ENCODE results near the gene NUP107.
"Not testable (repeated sequence)": the region's sequence is repeated elsewhere in the genome, so short reads cannot be mapped to it uniquely, and the experiment has no call there.

Gene NUP107

DNA sequence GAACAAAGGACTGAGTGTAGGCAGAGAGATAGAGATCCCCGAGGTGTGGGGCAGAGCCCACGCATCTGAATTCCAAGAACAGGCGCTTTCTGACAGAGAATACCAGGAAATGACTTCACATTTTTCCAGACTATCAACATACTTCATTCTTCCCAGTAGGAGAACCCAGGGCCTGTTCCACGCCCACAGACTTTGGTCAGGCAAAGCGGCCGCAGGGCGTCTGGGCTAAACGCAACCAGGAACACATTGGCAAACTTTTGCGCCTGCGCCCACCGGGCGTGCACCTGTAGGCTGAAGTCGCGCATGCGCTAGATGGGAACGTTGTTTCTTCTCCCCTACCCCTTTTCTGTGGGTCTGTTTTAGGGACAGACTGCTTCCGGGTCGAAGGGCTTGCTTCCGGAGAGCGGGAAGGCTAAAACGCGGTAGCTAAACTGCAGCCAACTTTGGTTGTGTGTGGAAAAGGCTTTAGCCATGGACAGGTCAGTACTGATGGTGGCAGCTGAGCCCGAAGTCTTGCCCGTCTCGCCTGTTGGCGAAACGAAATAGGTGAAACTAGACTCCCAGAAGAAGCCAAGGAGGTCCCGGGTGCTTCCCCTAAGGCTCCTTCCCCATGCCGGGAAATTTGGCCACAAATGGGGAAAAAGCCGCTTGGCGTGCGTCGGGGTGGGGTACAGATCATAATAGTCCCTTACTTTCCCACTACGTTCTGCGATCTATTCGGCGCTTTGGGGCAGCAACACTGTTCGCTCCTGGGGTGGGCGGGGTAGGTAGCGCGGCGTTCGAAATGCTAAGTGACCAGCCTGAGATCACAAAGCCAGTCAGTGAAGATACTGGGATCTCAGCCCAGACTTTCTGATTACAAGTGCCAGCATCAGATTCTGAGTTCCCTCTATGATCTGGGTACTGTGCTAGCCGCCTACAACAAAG lies at the start of gene NUP107:
NUP107 (plus strand) TSS at position 384 of the 927 bp plus-strand sequence; CDS start at position 472, 88 bp downstream.
- H3K4me3 ChIP-seq (ENCODE audit: low read length) = peak within 1 kb of the TSS; percentile 100
- DNase-seq (ENCODE audit: low read depth) = peak; percentile 99
- TF ChIP-seq, protein P1, sequence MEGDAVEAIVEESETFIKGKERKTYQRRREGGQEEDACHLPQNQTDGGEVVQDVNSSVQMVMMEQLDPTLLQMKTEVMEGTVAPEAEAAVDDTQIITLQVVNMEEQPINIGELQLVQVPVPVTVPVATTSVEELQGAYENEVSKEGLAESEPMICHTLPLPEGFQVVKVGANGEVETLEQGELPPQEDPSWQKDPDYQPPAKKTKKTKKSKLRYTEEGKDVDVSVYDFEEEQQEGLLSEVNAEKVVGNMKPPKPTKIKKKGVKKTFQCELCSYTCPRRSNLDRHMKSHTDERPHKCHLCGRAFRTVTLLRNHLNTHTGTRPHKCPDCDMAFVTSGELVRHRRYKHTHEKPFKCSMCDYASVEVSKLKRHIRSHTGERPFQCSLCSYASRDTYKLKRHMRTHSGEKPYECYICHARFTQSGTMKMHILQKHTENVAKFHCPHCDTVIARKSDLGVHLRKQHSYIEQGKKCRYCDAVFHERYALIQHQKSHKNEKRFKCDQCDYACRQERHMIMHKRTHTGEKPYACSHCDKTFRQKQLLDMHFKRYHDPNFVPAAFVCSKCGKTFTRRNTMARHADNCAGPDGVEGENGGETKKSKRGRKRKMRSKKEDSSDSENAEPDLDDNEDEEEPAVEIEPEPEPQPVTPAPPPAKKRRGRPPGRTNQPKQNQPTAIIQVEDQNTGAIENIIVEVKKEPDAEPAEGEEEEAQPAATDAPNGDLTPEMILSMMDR (IDR thresholded peaks at IDR 0.05; ENCODE audit: insufficient read depth, low read depth, low read length, missing control alignments) = peak; percentile 39

DNA sequence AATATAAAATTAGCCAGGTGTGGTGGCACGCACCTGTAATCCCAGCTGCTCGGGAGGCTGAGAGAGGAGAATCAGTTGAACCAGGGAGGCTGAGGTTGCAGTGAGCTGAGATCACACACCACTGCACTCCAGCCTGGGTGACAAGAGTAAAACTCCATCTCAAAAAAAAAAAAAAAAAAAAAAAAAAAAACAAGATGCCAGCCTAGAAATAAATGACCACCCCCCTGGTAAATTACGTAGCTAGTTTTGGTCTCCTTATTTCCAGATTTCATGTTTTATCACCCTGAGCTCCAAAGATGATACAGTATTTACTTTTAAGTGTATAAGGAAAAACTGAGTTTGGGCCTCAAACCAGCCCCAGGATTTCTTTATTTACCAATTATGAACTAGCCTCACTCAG lies 49.3 kb upstream of the NUP107 start:
- not testable (repeated sequence) for DNase-seq (ENCODE audit: low read depth); H3K4me3 ChIP-seq (ENCODE audit: low read length)

DNA sequence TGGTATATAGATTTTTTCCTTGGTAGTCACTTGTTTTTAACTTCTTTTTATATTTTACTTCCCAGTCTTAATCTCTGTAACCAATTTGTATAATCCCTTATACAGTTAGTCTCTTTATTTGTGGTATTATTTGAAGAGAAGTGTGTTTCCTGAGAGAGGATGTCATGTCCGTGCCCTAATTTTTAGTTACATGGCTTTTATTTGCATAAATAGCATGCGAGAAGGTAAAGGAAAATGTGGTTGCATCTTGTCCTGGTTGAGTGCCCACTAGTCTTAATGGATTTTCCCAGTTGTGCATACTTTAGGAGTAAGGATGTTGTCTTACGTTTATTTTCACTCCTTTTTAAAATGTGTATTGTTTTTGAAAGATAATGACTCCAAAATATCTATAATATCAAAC lies 48.6 kb upstream of the NUP107 start:
- no peak for DNase-seq (ENCODE audit: low read depth)
- TF ChIP-seq, protein P1 (IDR thresholded peaks at IDR 0.05; ENCODE audit: insufficient read depth, low read depth, low read length, missing control alignments) = no peak
- no peak overlapping the region for H3K4me3 ChIP-seq (ENCODE audit: low read length)

DNA sequence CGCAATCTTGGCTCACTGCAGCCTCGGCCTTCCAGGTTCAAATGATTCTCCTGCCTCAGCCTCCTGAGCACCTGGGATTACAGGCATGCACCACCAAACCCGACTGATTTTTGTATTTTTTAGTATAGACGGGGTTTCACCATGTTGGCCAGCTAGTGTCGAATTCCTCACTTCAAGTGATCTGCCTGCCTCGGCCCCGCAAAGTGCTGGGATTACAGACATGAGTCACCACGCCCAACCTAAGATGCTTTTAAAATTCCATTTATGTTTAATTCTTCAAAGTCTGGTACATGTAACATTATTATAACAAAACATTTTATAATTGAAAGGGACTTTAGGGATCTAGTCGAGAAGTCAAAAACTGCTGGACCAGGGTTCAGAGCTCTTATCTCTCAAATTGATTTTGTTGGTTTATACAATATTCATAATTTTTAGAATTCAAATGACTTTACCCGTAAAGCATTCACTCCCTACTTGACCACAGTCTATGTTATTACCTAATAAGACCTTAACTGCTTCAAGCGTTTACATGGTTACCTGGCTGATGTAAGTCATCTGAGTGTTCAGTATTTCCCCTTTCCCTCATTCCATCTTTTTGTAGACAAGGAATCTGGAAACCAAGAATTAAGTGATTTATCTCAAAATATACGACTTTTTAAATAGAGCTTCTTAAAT lies 47.9 kb upstream of the NUP107 start:
- TF ChIP-seq, protein P1 (IDR thresholded peaks at IDR 0.05; ENCODE audit: insufficient read depth, low read depth, low read length, missing control alignments) = no peak
- H3K4me3 ChIP-seq (ENCODE audit: low read length) = no peak overlapping the region
- DNase-seq (ENCODE audit: low read depth) = no peak

DNA sequence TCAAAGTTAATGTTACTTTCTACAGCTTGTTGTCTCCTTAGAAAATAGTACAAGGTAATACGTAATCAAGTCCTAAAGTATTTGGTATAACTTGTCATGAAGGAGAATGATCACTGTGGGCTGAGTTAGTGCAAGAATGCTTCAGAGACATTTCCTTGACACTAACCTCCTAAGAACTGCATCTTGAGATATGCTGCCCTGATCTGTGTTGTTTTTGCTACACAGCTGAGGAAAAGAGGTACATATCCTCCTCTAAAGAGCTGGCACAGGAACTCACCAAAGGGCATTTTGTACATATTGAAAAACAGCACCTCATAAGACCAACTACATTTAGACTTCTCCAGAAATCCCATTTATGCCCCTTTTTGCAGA lies 47.4 kb upstream of the NUP107 start:
- no peak for DNase-seq (ENCODE audit: low read depth)
- TF ChIP-seq, protein P1 (IDR thresholded peaks at IDR 0.05; ENCODE audit: insufficient read depth, low read depth, low read length, missing control alignments) = no peak

DNA sequence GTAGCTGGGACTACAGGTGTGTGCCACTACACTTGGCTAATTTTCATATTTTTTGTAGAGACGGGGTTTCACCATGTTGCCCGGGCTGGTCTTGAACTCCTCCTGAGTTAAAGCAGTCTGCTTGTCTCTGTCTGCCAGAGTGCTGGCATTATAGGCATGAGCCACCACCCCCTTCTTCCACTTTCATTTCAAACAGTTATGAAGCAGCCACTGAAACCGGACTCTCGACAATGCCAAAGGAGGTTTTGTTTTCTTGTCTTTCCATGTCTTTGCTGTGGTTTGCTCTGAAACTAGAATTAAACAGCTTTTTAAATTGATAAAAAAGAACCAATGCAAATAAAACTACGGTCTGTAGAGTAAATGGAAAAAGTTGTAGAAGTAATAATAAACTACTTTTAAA lies 45.6 kb upstream of the NUP107 start:
- DNase-seq (ENCODE audit: low read depth) = no peak
- TF ChIP-seq, protein P1 (IDR thresholded peaks at IDR 0.05; ENCODE audit: insufficient read depth, low read depth, low read length, missing control alignments) = no peak
- H3K4me3 ChIP-seq (ENCODE audit: low read length) = no peak overlapping the region

More for the DNA sequence above, 47.4 kb upstream of the NUP107 start:
- H3K4me3 ChIP-seq (ENCODE audit: low read length) = no peak overlapping the region

DNA sequence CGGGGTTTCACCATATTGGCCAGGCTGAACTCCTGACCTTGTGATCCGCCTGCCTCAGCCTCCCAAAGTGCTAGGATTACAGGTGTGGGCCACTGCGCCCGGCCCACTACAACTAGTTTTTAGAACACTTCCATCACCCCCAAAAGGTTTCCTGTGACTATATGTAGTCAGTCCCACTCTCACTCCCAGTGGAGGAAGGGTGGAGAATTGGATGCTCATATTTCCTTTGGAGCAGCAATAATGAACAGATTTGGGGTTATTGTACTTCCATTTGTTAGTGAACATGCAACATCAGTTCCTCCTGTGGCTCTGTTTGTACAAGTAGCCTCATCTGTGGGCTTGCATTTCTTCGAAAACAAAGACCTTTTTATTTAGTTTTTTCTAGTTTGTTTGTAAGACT lies 40.3 kb upstream of the NUP107 start:
- no peak overlapping the region for H3K4me3 ChIP-seq (ENCODE audit: low read length)
- TF ChIP-seq, protein P1 (IDR thresholded peaks at IDR 0.05; ENCODE audit: insufficient read depth, low read depth, low read length, missing control alignments) = no peak
- DNase-seq (ENCODE audit: low read depth) = no peak
